ENCODE measurements around the gene RBM38.

GRCh38 chr20:57445774-57446173 is 54.6 kb downstream of the RBM38 start:
- TF ChIP-seq ZNF266 (tag by site-specific recombination; IDR thresholded peaks at IDR 0.05; ENCODE audit: low read depth) (no peak), CTCF (tag by site-specific recombination; IDR thresholded peaks at IDR 0.05) (no peak)
